Measurements from ENCODE around the gene DNAJB11. TPM values are rescaled to one million over a fixed set of nuclear protein-coding genes. Genes with fewer than 3 reads are reported as not detected.
"Not testable (repeated sequence)": the region's sequence is repeated elsewhere in the genome, so short reads cannot be mapped to it uniquely, and the experiment has no call there.

The DNAJB11 gene
- polyA plus RNA-seq, 1 experiment = 26.2 TPM

- ChIA-PET CTCF (interaction anchor here (0.8 kb wide), 1 partner anchor 32 kb away, joined by 3 read pairs; no protein-coding TSS in a partner anchor), POLR2A (no interaction called here)
- no peak for DNase-seq (ENCODE audit: low read depth)
- H3K4me3 ChIP-seq (ENCODE audit: low read depth, low read length) = no peak overlapping the region
- no peaks in the 10 kb centered on the region for H3K27me3 ChIP-seq (ENCODE audit: control insufficient read depth, insufficient read depth, low read length)
- H3K36me3 ChIP-seq (ENCODE audit: control insufficient read depth, insufficient read depth, low read length) = peaks cover 6% of the 10 kb centered on the region
- TF ChIP-seq CTCF (IDR thresholded peaks at IDR 0.05; ENCODE audit: insufficient read depth, low read depth, low read length) = no peak
These were observed 12.0 kb downstream of the DNAJB11 start for GRCh38 chr3:186582541-186582940.

GRCh38 chr3:186583831-186584230 lies 13.3 kb downstream of the DNAJB11 start:
- Histone ChIP-seq H3K27me3 (ENCODE audit: control insufficient read depth, insufficient read depth, low read length) (no peaks in the 10 kb centered on the region), H3K4me3 (ENCODE audit: low read depth, low read length) (no peak overlapping the region), H3K36me3 (ENCODE audit: control insufficient read depth, insufficient read depth, low read length) (peaks cover 6% of the 10 kb centered on the region)
- ChIA-PET CTCF (interaction anchor here (1.5 kb wide), 1 partner anchor 33 kb away, joined by 5 read pairs; no protein-coding TSS in a partner anchor), POLR2A (no interaction called here)
- DNase-seq (ENCODE audit: low read depth) = no peak
- no peak for TF ChIP-seq CTCF (IDR thresholded peaks at IDR 0.05; ENCODE audit: insufficient read depth, low read depth, low read length)

- CTCF ChIA-PET = interaction anchor here (1.5 kb wide), 1 partner anchor 31 kb away, joined by 6 read pairs; no protein-coding TSS in a partner anchor
- POLR2A ChIA-PET; H3K4me3 ChIP-seq (ENCODE audit: low read depth, low read length); H3K36me3 ChIP-seq (ENCODE audit: control insufficient read depth, insufficient read depth, low read length); DNase-seq (ENCODE audit: low read depth); H3K27me3 ChIP-seq (ENCODE audit: control insufficient read depth, insufficient read depth, low read length): not testable (repeated sequence)
These were observed 15.7 kb downstream of the DNAJB11 start for GRCh38 chr3:186586245-186586644.

- ChIA-PET CTCF (interaction anchor here (1.5 kb wide), 1 partner anchor 30 kb away, joined by 6 read pairs; no protein-coding TSS in a partner anchor), POLR2A (no interaction called here)
- H3K27me3 ChIP-seq (ENCODE audit: control insufficient read depth, insufficient read depth, low read length) = no peaks in the 10 kb centered on the region
- TF ChIP-seq CTCF (IDR thresholded peaks at IDR 0.05; ENCODE audit: insufficient read depth, low read depth, low read length) = no peak
- H3K36me3 ChIP-seq (ENCODE audit: control insufficient read depth, insufficient read depth, low read length) = 0 out of 2 replicates have a peak, but pooled peaks cover 1% of the 10 kb centered on the region
- DNase-seq (ENCODE audit: low read depth) = no peak
- no peak overlapping the region for H3K4me3 ChIP-seq (ENCODE audit: low read depth, low read length)
These were observed 16.7 kb downstream of the DNAJB11 start for GRCh38 chr3:186587183-186587582.

GRCh38 chr3:186588632-186589031 lies 18.1 kb downstream of the DNAJB11 start:
- Histone ChIP-seq H3K36me3 (ENCODE audit: control insufficient read depth, insufficient read depth, low read length) (0 out of 2 replicates have a peak, but pooled peaks cover 1% of the 10 kb centered on the region), H3K27me3 (ENCODE audit: control insufficient read depth, insufficient read depth, low read length) (no peaks in the 10 kb centered on the region), H3K4me3 (ENCODE audit: low read depth, low read length) (no peak overlapping the region)
- no peak for DNase-seq (ENCODE audit: low read depth)
- CTCF ChIA-PET = no interaction called here
- POLR2A ChIA-PET = no interaction called here
- TF ChIP-seq CTCF (IDR thresholded peaks at IDR 0.05; ENCODE audit: insufficient read depth, low read depth, low read length) = no peak

- Histone ChIP-seq H3K4me3 (ENCODE audit: low read depth, low read length) (no peak overlapping the region), H3K36me3 (ENCODE audit: control insufficient read depth, insufficient read depth, low read length) (no peaks in the 10 kb centered on the region), H3K27me3 (ENCODE audit: control insufficient read depth, insufficient read depth, low read length) (no peaks in the 10 kb centered on the region)
- TF ChIP-seq CTCF (IDR thresholded peaks at IDR 0.05; ENCODE audit: insufficient read depth, low read depth, low read length) = no peak
- ChIA-PET CTCF (no interaction called here), POLR2A (no interaction called here)
- no peak for DNase-seq (ENCODE audit: low read depth)
These were observed 18.6 kb downstream of the DNAJB11 start for GRCh38 chr3:186589121-186589520.

Measured in BJ (cell line).